ENCODE measurements around the gene DAD1. TPM values are rescaled to one million over a fixed set of nuclear protein-coding genes. Genes with fewer than 3 reads are reported as not detected.

Gene DAD1
- total and polyA plus RNA-seq, 2 experiments from 2014 or later: 327 to 463 TPM

DNA sequence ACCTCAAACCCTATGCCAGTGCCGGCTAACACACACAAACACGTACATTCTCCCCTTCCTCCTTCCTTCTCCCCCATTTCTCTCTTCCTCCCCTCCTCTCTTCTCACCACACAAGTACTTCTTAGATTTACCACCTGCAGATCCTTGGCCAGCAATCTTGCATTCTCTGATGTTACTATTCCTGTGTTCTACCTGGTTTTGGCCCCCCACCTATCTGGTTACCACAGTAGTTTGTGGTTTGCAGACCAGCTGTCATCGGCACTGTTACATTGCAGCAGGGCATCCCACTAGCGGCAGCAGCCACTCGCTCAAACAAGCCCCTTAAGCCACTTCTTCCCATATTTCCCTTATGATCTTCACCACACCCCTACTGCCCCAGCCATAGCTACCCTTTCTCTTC lies 13.0 kb upstream of the DAD1 start:
- no peaks in the 10 kb centered on the region for H3K36me3 ChIP-seq (replicated peaks; ENCODE audit: insufficient read depth, low read depth)
- WGBS (ENCODE audit: low lambda C conversion rate, missing lambda C conversion rate): 91% methylated on average over 5 of the region's 5 CpGs

DNA sequence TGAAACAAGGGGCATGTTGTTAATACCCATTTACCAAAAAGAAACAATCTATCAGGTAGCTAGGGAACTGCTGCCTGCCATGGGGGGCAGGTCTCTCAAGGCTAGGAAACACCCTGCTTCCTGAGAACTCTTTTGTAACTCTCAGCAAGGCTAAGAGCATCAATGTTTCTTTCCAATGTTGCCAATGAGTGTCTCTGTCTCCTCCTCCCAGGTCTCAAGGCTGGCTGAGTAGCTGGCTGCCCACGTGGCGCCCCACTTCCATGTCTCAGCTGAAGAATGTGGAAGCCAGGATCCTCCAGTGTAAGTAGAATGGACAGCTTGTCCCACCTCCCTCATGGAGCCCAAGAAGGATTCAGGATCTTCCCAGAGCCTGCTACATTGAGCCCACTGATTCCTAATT lies 12.4 kb upstream of the DAD1 start:
- H3K27ac ChIP-seq: no peak overlapping the region

More for the DNA sequence above, 13.0 kb upstream of the DAD1 start:
- peaks cover 23% of the 10 kb centered on the region for H3K79me2 ChIP-seq
- H2AFZ ChIP-seq: no peak overlapping the region
- H3K9me3 ChIP-seq (ENCODE audit: low read depth): no peaks in the 10 kb centered on the region
- no peaks in the 10 kb centered on the region for H4K20me1 ChIP-seq (ENCODE audit: insufficient read depth, poor library complexity, severe bottlenecking)
- H3K27ac ChIP-seq: no peak overlapping the region
- no peaks in the 10 kb centered on the region for H3K27me3 ChIP-seq
- no peak for TF ChIP-seq EZH2 (IDR thresholded peaks at IDR 0.05; ENCODE audit: borderline replicate concordance)
- TF ChIP-seq, protein P1, sequence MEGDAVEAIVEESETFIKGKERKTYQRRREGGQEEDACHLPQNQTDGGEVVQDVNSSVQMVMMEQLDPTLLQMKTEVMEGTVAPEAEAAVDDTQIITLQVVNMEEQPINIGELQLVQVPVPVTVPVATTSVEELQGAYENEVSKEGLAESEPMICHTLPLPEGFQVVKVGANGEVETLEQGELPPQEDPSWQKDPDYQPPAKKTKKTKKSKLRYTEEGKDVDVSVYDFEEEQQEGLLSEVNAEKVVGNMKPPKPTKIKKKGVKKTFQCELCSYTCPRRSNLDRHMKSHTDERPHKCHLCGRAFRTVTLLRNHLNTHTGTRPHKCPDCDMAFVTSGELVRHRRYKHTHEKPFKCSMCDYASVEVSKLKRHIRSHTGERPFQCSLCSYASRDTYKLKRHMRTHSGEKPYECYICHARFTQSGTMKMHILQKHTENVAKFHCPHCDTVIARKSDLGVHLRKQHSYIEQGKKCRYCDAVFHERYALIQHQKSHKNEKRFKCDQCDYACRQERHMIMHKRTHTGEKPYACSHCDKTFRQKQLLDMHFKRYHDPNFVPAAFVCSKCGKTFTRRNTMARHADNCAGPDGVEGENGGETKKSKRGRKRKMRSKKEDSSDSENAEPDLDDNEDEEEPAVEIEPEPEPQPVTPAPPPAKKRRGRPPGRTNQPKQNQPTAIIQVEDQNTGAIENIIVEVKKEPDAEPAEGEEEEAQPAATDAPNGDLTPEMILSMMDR (IDR thresholded peaks at IDR 0.05; ENCODE audit: poor library complexity): no peak
- H3K4me3 ChIP-seq: no peak overlapping the region
- DNase-seq (ENCODE audit: low spot score): no peak
- no peak overlapping the region for H3K4me2 ChIP-seq
- peaks cover 28% of the 10 kb centered on the region for H3K4me1 ChIP-seq (ENCODE audit: insufficient read depth)
- no peaks in the 10 kb centered on the region for H3K9me2 ChIP-seq (replicated peaks; ENCODE audit: insufficient read depth)

DNA sequence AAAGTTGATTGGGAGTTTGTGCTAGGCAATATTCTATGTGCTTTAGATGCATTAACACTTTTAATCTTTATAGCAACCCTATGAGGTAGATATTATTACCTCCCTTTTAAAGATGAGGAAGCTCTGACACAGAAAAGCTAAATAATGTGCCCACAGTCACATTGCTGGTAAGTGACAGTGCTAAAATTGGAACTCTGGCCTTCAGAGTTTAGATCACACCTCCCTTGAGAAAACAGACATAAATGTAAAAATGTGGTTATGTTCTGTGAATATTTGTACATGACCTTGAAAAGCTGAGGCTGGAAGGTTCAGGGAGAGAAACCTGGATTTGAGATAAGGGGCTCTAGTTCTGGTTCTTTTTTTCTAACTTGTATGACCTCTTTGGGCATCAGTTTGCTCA lies 11.0 kb upstream of the DAD1 start:
- Histone ChIP-seq H3K4me3 (no peak overlapping the region), H3K9me2 (replicated peaks; ENCODE audit: insufficient read depth) (no peaks in the 10 kb centered on the region), H2AFZ (no peak overlapping the region), H3K36me3 (replicated peaks; ENCODE audit: insufficient read depth, low read depth) (no peaks in the 10 kb centered on the region), H4K20me1 (ENCODE audit: insufficient read depth, poor library complexity, severe bottlenecking) (no peaks in the 10 kb centered on the region), H3K27ac (peak overlapping the region; percentile 98), H3K4me2 (peak overlapping the region; percentile 80), H3K79me2 (peaks cover 23% of the 10 kb centered on the region), H3K4me1 (ENCODE audit: insufficient read depth) (peaks cover 15% of the 10 kb centered on the region), H3K27me3 (no peaks in the 10 kb centered on the region), H3K9me3 (ENCODE audit: low read depth) (no peaks in the 10 kb centered on the region)
- TF ChIP-seq EZH2phosphoT487 (IDR thresholded peaks at IDR 0.05; ENCODE audit: low read depth, severe bottlenecking, unreplicated experiment): no peak
- no peak for DNase-seq (ENCODE audit: low spot score)

More for the DNA sequence above, 12.4 kb upstream of the DAD1 start:
- Histone ChIP-seq H3K4me3 (no peak overlapping the region), H3K4me1 (ENCODE audit: insufficient read depth) (peaks cover 24% of the 10 kb centered on the region), H3K79me2 (peaks cover 23% of the 10 kb centered on the region), H3K9me2 (replicated peaks; ENCODE audit: insufficient read depth) (no peaks in the 10 kb centered on the region), H3K36me3 (replicated peaks; ENCODE audit: insufficient read depth, low read depth) (no peaks in the 10 kb centered on the region), H3K27me3 (no peaks in the 10 kb centered on the region), H2AFZ (no peak overlapping the region), H3K4me2 (no peak overlapping the region), H3K9me3 (ENCODE audit: low read depth) (no peaks in the 10 kb centered on the region), H4K20me1 (ENCODE audit: insufficient read depth, poor library complexity, severe bottlenecking) (no peaks in the 10 kb centered on the region)
- DNase-seq (ENCODE audit: low spot score): no peak
- 97% methylated on average over 2 of the region's 2 CpGs for WGBS (ENCODE audit: low lambda C conversion rate, missing lambda C conversion rate)
- TF ChIP-seq EZH2phosphoT487 (IDR thresholded peaks at IDR 0.05; ENCODE audit: low read depth, severe bottlenecking, unreplicated experiment): no peak
- TF ChIP-seq EZH2 (IDR thresholded peaks at IDR 0.05; ENCODE audit: borderline replicate concordance): no peak
- TF ChIP-seq, protein P1 (IDR thresholded peaks at IDR 0.05; ENCODE audit: poor library complexity): no peak

DNA sequence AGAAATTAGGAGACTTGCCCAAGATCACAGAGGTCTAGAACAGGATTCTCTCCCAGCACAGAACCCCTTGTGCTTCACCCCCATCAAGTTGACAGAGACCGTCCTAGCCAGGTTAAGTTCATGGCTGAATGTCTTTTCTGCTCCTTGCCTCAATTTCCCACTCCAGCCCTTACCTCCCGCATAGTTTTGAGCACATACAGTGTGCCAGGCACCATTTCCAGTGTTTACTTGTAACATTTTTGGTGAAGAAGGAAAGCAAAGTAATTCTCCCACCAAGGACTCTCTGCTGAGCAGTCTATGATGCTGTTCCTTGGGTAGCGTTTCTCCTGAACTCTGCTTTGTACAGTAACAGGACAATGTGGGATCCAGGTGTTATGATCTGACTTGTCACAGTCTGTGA lies 10.3 kb upstream of the DAD1 start:
- H3K4me2 ChIP-seq: peak overlapping the region; percentile 80
- H3K36me3 ChIP-seq (replicated peaks; ENCODE audit: insufficient read depth, low read depth): no peaks in the 10 kb centered on the region
- no peaks in the 10 kb centered on the region for H3K27me3 ChIP-seq
- DNase-seq (ENCODE audit: low spot score): no peak
- no peak for TF ChIP-seq EZH2 (IDR thresholded peaks at IDR 0.05; ENCODE audit: borderline replicate concordance)
- H4K20me1 ChIP-seq (ENCODE audit: insufficient read depth, poor library complexity, severe bottlenecking): no peaks in the 10 kb centered on the region
- no peaks in the 10 kb centered on the region for H3K9me3 ChIP-seq (ENCODE audit: low read depth)
- H3K79me2 ChIP-seq: peaks cover 23% of the 10 kb centered on the region
- H2AFZ ChIP-seq: no peak overlapping the region
- H3K4me1 ChIP-seq (ENCODE audit: insufficient read depth): peaks cover 13% of the 10 kb centered on the region
- H3K9me2 ChIP-seq (replicated peaks; ENCODE audit: insufficient read depth): no peaks in the 10 kb centered on the region
- WGBS (ENCODE audit: low lambda C conversion rate, missing lambda C conversion rate): 81% methylated on average over 3 of the region's 3 CpGs
- H3K4me3 ChIP-seq: peak overlapping the region; percentile 55
- peak overlapping the region; percentile 98 for H3K27ac ChIP-seq
